ENCODE measurements around the gene DNPEP. TPM values are rescaled to one million over a fixed set of nuclear protein-coding genes. Genes with fewer than 3 reads are reported as not detected.

DNPEP gene
- total and polyA plus RNA-seq, 2 donors (not counting 1 experiment from before 2014, with no cell fraction given), result 82.6 to 91.7 TPM

- Mint-ChIP-seq H3K4me1 (no peaks in the 10 kb centered on the region), H3K27me3 (peaks cover 69% of the 10 kb centered on the region), H3K4me3 (no peak overlapping the region), H3K27ac (no peak overlapping the region), H3K9me3 (ENCODE audit: insufficient read depth) (no peaks in the 10 kb centered on the region)
- Histone ChIP-seq H3K27ac (ENCODE audit: low read length in 2 of 2) (no peak overlapping the region), H3K9me3 (ENCODE audit: control extremely low read depth in 1 of 3, control insufficient read depth in 2 of 3, insufficient read depth in 1 of 3, low read length in 2 of 3) (no peaks in the 10 kb centered on the region), H2AFZ (ENCODE audit: insufficient read depth, low read depth, low read length, poor library complexity, severe bottlenecking) (no peak overlapping the region), H3K79me2 (ENCODE audit: control insufficient read depth, insufficient read depth, low read length) (no peaks in the 10 kb centered on the region), H4K20me1 (ENCODE audit: control insufficient read depth, insufficient read depth, low read length, poor library complexity, severe bottlenecking) (no peaks in the 10 kb centered on the region), H3K9ac (ENCODE audit: low read length) (no peak overlapping the region), H3K36me3 (replicated peaks in 1 of 2; ENCODE audit: control extremely low read depth in 1 of 2, control insufficient read depth in 1 of 2, extremely low read depth in 1 of 2, insufficient read depth in 2 of 2, low read length in 1 of 2) (no peaks in the 10 kb centered on the region), H3K27me3 (replicated peaks in 1 of 4; ENCODE audit: control extremely low read depth in 1 of 4, control insufficient read depth in 3 of 4, insufficient read depth in 4 of 4, low read length in 3 of 4) (peaks cover 0 to 35% (median 5%) of the 10 kb centered on the region in 4 experiments), H3K4me3 (ENCODE audit: control extremely low read depth in 1 of 5, extremely low read depth in 1 of 5, insufficient read depth in 1 of 5, low read depth in 2 of 5, low read length in 4 of 5) (no peak overlapping the region), H3K4me1 (ENCODE audit: control insufficient read depth in 2 of 2, insufficient read depth in 2 of 2, low read length in 2 of 2) (no peaks in the 10 kb centered on the region), H3K4me2 (replicated peaks; ENCODE audit: low read depth, low read length, poor library complexity, severe bottlenecking) (no peak overlapping the region)
- WGBS (ENCODE audit: insufficient coverage), result 79% methylated on average over 3 of the region's 3 CpGs
- ATAC-seq (ENCODE audit: low read depth), result no peak
- no peak for DNase-seq
- intact Hi-C loops (cut with micrococcal nuclease), result no loop called here
- ChIA-PET POLR2A (no interaction called here), CTCF (interaction anchor here (1.3 kb wide), 2 partner anchors 11 to 191 kb away, joined by 3 read pairs; no protein-coding TSS in a partner anchor)
- TF ChIP-seq CTCF (IDR thresholded peaks at IDR 0.05) (no peak), EZH2 (IDR thresholded peaks at IDR 0.05; ENCODE audit: borderline replicate concordance, insufficient read depth, low read depth, low read length, poor library complexity, severe bottlenecking) (no peak)
These were observed 37.5 kb downstream of the DNPEP start for GRCh38 chr2:219350215-219350614.

GRCh38 chr2:219344751-219345430 lies 42.8 kb downstream of the DNPEP start:
- Histone ChIP-seq H3K9me3 (ENCODE audit: control extremely low read depth in 1 of 3, control insufficient read depth in 2 of 3, insufficient read depth in 1 of 3, low read length in 2 of 3) (no peaks in the 10 kb centered on the region), H3K36me3 (replicated peaks in 1 of 2; ENCODE audit: control extremely low read depth in 1 of 2, control insufficient read depth in 1 of 2, extremely low read depth in 1 of 2, insufficient read depth in 2 of 2, low read length in 1 of 2) (no peaks in the 10 kb centered on the region), H3K4me1 (ENCODE audit: control insufficient read depth in 2 of 2, insufficient read depth in 2 of 2, low read length in 2 of 2) (no peaks in the 10 kb centered on the region), H3K27me3 (replicated peaks in 1 of 4; ENCODE audit: control extremely low read depth in 1 of 4, control insufficient read depth in 3 of 4, insufficient read depth in 4 of 4, low read length in 3 of 4) (peaks cover 0 to 6% (median 0%) of the 10 kb centered on the region in 4 experiments), H2AFZ (ENCODE audit: insufficient read depth, low read depth, low read length, poor library complexity, severe bottlenecking) (no peak overlapping the region), H3K79me2 (ENCODE audit: control insufficient read depth, insufficient read depth, low read length) (no peaks in the 10 kb centered on the region), H3K4me3 (ENCODE audit: control extremely low read depth in 1 of 5, extremely low read depth in 1 of 5, insufficient read depth in 1 of 5, low read depth in 2 of 5, low read length in 4 of 5) (no peak overlapping the region), H3K27ac (ENCODE audit: low read length in 2 of 2) (no peak overlapping the region), H4K20me1 (ENCODE audit: control insufficient read depth, insufficient read depth, low read length, poor library complexity, severe bottlenecking) (no peaks in the 10 kb centered on the region), H3K4me2 (replicated peaks; ENCODE audit: low read depth, low read length, poor library complexity, severe bottlenecking) (no peak overlapping the region), H3K9ac (ENCODE audit: low read length) (no peak overlapping the region)
- ATAC-seq (ENCODE audit: low read depth) (no peak), DNase-seq (no peak)
- ChIA-PET POLR2A (no interaction called here), CTCF (interaction anchor here (0.6 kb wide), 1 partner anchor 315 kb away, joined by 3 read pairs; no protein-coding TSS in a partner anchor)
- Mint-ChIP-seq H3K27ac (no peak overlapping the region), H3K9me3 (ENCODE audit: insufficient read depth) (no peaks in the 10 kb centered on the region), H3K4me3 (no peak overlapping the region), H3K4me1 (peaks cover 1% of the 10 kb centered on the region), H3K27me3 (peaks cover 40% of the 10 kb centered on the region)
- intact Hi-C loops (cut with micrococcal nuclease), result no loop called here
- WGBS (ENCODE audit: insufficient coverage), result 90% methylated on average over 2 of the region's 6 CpGs
- TF ChIP-seq CTCF (IDR thresholded peaks at IDR 0.05), result no peak
- TF ChIP-seq EZH2 (IDR thresholded peaks at IDR 0.05; ENCODE audit: borderline replicate concordance, insufficient read depth, low read depth, low read length, poor library complexity, severe bottlenecking), result no peak

Measured in B cell (primary cell).